WTC11 (cell line): ENCODE results near the gene DNAJC17. TPM values are rescaled to one million over a fixed set of nuclear protein-coding genes. Genes with fewer than 3 reads are reported as not detected.

Experiments
- ATAC-seq: fragments of 200-7000 bp; cut with Tn5 transposase; 2 replicates; pipeline ENCODE4 v1.10.0; 2021; ENCODE audit warnings: mild to moderate bottlenecking, moderate library complexity
- CTCF ChIA-PET: fragments of 300-600 bp; sonication (Branson Sonifier 250); formaldehyde crosslinking; loops from one replicate; lab custom pipeline; 2021; ENCODE audit warnings: antibody characterized with exemption; lab: Charles Lee
- POLR2A ChIA-PET: fragments of 350-600 bp; sonication (Branson Sonifier 250); formaldehyde crosslinking; loops from one replicate; lab custom pipeline; 2021; ENCODE audit warnings: antibody characterized with exemption; lab: Charles Lee
- DNase-seq: peaks from one replicate; pipeline ENCODE4 v3.0.0; 2021; ENCODE audit warnings: low spot score
- H3K27ac Mint-ChIP-seq: 2 replicates; pipeline ENCODE4 v1.8.0; 2021; ENCODE audit warnings: mixed read lengths
- H3K27me3 Mint-ChIP-seq: 2 replicates; pipeline ENCODE4 v1.8.0; 2021; ENCODE audit warnings: low read depth, mild to moderate bottlenecking, moderate library complexity, mixed read lengths
- H3K36me3 Mint-ChIP-seq: 2 replicates; pipeline ENCODE4 v1.8.0; 2021; ENCODE audit warnings: mixed read lengths
- H3K4me1 Mint-ChIP-seq: 2 replicates; pipeline ENCODE4 v1.8.0; 2022; ENCODE audit warnings: mixed read lengths
- H3K4me3 Mint-ChIP-seq: 2 replicates; pipeline ENCODE4 v1.8.0; 2021; ENCODE audit warnings: mild to moderate bottlenecking, moderate library complexity, mixed read lengths
- H3K9me3 Mint-ChIP-seq: 2 replicates; pipeline ENCODE4 v1.8.0; 2021; ENCODE audit warnings: mixed read lengths
- ATF1 ChIP-seq: sonication (generic); formaldehyde crosslinking; IDR thresholded peaks from 2 replicates; pipeline ENCODE4 v1.8.1; 2023; ENCODE audit warnings: mild to moderate bottlenecking, moderate library complexity, missing genetic modification reagents
- CREB1 ChIP-seq: sonication (generic); formaldehyde crosslinking; IDR thresholded peaks from 2 replicates; pipeline ENCODE4 v1.8.0; 2023; ENCODE audit warnings: mild to moderate bottlenecking, missing genetic modification reagents
- FOXJ3 ChIP-seq: sonication (generic); formaldehyde crosslinking; IDR thresholded peaks from 2 replicates; pipeline ENCODE4 v1.9.0; 2021; ENCODE audit warnings: missing genetic modification reagents, mild to moderate bottlenecking, borderline replicate concordance
- GABPB1 ChIP-seq: sonication (generic); formaldehyde crosslinking; IDR thresholded peaks from 2 replicates; pipeline ENCODE4 v1.8.1; 2023; ENCODE audit warnings: mild to moderate bottlenecking, missing genetic modification reagents
- GTF2I ChIP-seq: fragments of 250-450 bp; sonication (Bioruptor Pico); conservative IDR thresholded peaks from 2 replicates; pipeline ENCODE4 v1.4.0; 2021; ENCODE audit warnings: mild to moderate bottlenecking
- HMGA2 ChIP-seq: fragments of 250-450 bp; sonication (Bioruptor Pico); IDR thresholded peaks from 2 replicates; pipeline ENCODE4 v1.4.0; 2021; ENCODE audit warnings: mild to moderate bottlenecking, moderate library complexity
- NFATC4 ChIP-seq: fragments of 250-450 bp; sonication (Bioruptor Pico); IDR thresholded peaks from 2 replicates; pipeline ENCODE4 v1.9.0; 2021; ENCODE audit warnings: mild to moderate bottlenecking
- NFE2L1 ChIP-seq: sonication (generic); formaldehyde crosslinking; IDR thresholded peaks from 2 replicates; pipeline ENCODE4 v1.8.1; 2023; ENCODE audit warnings: missing genetic modification reagents
- NR1H2 ChIP-seq: sonication (generic); formaldehyde crosslinking; IDR thresholded peaks from 2 replicates; pipeline ENCODE4 v1.9.0; 2021; ENCODE audit warnings: mild to moderate bottlenecking, moderate library complexity, missing genetic modification reagents
- NR3C1 ChIP-seq: sonication (generic); formaldehyde crosslinking; conservative IDR thresholded peaks from 2 replicates; pipeline ENCODE4 v1.8.1; 2023; ENCODE audit warnings: low read depth, mild to moderate bottlenecking, missing genetic modification reagents
- TCF7 ChIP-seq: sonication (generic); formaldehyde crosslinking; IDR thresholded peaks from 2 replicates; pipeline ENCODE4 v1.8.0; 2022; ENCODE audit warnings: mild to moderate bottlenecking, low read depth, missing genetic modification reagents, moderate library complexity
- ZNF138 ChIP-seq: sonication (generic); formaldehyde crosslinking; conservative IDR thresholded peaks from 2 replicates; pipeline ENCODE4 v1.8.1; 2022; ENCODE audit warnings: mild to moderate bottlenecking, moderate library complexity, missing genetic modification reagents
- ZNF219 ChIP-seq: sonication (generic); formaldehyde crosslinking; IDR thresholded peaks from 2 replicates; pipeline ENCODE4 v1.8.0; 2023; ENCODE audit warnings: missing genetic modification reagents, mild to moderate bottlenecking, borderline replicate concordance
- ZNF317 ChIP-seq: sonication (generic); formaldehyde crosslinking; IDR thresholded peaks from 2 replicates; pipeline ENCODE4 v1.8.1; 2023; ENCODE audit warnings: low read depth, mild to moderate bottlenecking, moderate library complexity, missing genetic modification reagents, borderline replicate concordance
- ZNF671 ChIP-seq: fragments of 250-450 bp; sonication (Bioruptor Pico); IDR thresholded peaks from 2 replicates; pipeline ENCODE4 v1.8.0; 2021; ENCODE audit warnings: mild to moderate bottlenecking
- total RNA-seq: library from RNA; stranded (reverse); gene quantifications from 3 replicates; pipeline ENCODE4 v1.2.3, GENCODE V29; 2021
- TF ChIP-seq, protein P1 (sequence below): sonication (generic); formaldehyde crosslinking; IDR thresholded peaks from 2 replicates; pipeline ENCODE4 v1.8.0; 2022; ENCODE audit warnings: mild to moderate bottlenecking, missing genetic modification reagents
- TF ChIP-seq, protein P2 (sequence below): sonication (generic); formaldehyde crosslinking; conservative IDR thresholded peaks from 2 replicates; pipeline ENCODE4 v1.8.1; 2022; ENCODE audit warnings: mild to moderate bottlenecking, missing genetic modification reagents
- TF ChIP-seq, protein P3 (sequence below): sonication (generic); formaldehyde crosslinking; IDR thresholded peaks from 2 replicates; pipeline ENCODE4 v1.8.1; 2023; ENCODE audit warnings: mild to moderate bottlenecking, missing genetic modification reagents
- TF ChIP-seq, protein P4 (sequence below): fragments of 250-450 bp; sonication (Bioruptor Pico); IDR thresholded peaks from 2 replicates; pipeline ENCODE4 v1.9.0; 2021; ENCODE audit warnings: mild to moderate bottlenecking, borderline replicate concordance
- TF ChIP-seq, protein P5 (sequence below): sonication (generic); formaldehyde crosslinking; IDR thresholded peaks from 2 replicates; pipeline ENCODE4 v1.8.0; 2023; ENCODE audit warnings: mild to moderate bottlenecking, missing genetic modification reagents

Gene DNAJC17
- total RNA-seq, 1 experiment from 2014 or later, result 49.8 TPM

DNA sequence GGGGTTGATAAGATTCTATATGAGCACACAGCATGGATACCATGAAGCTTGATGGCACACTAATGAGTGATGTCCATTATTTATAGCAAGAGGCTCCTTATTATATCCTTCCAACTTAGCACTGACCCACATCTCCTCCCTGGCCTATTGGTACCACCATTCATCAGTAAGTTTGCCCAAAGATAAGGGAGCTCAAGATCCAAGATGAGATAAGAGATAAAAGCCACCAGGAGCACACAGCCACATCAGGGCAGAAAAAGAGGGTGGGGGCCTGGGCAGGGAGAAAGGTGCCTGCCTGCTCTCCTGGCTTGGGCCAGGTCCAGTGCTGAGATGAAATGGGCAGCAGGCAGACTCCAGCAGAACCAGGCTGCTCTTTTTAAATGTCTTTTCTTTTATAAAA lies 25.6 kb upstream of the DNAJC17 start:
- DNase-seq, result no peak
- H3K9me3 Mint-ChIP-seq, result no peaks in the 10 kb centered on the region
- no peak overlapping the region for H3K4me3 Mint-ChIP-seq
- peak; percentile 16; the same call in 1 of the 2 replicates for ATAC-seq
- POLR2A ChIA-PET, result interaction anchor here (1.6 kb wide), 1 partner anchor 25 kb away, joined by 4 read pairs; no protein-coding TSS in a partner anchor
- CTCF ChIA-PET, result interaction anchor here (1.0 to 2.6 kb wide), 6 partner anchors 11 to 61 kb away, joined by 3 to 19 read pairs (median 5); partner anchors contain the start of genes SPINT1 and VPS18
- no peak for TF ChIP-seq NFATC4 (CRISPR knock-in tag)
- TF ChIP-seq, protein P1, sequence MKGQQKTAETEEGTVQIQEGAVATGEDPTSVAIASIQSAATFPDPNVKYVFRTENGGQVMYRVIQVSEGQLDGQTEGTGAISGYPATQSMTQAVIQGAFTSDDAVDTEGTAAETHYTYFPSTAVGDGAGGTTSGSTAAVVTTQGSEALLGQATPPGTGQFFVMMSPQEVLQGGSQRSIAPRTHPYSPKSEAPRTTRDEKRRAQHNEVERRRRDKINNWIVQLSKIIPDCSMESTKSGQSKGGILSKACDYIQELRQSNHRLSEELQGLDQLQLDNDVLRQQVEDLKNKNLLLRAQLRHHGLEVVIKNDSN (CRISPR knock-in tag), result no peak
- no peak for TF ChIP-seq ZNF317 (CRISPR knock-in tag)
- no peak for TF ChIP-seq NR3C1 (CRISPR knock-in tag)
- no peak for TF ChIP-seq NFE2L1 (CRISPR knock-in tag)
- no peak for TF ChIP-seq GABPB1 (CRISPR knock-in tag)
- TF ChIP-seq, protein P2, sequence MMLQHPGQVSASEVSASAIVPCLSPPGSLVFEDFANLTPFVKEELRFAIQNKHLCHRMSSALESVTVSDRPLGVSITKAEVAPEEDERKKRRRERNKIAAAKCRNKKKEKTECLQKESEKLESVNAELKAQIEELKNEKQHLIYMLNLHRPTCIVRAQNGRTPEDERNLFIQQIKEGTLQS (CRISPR knock-in tag), result no peak
- TF ChIP-seq, protein P3, sequence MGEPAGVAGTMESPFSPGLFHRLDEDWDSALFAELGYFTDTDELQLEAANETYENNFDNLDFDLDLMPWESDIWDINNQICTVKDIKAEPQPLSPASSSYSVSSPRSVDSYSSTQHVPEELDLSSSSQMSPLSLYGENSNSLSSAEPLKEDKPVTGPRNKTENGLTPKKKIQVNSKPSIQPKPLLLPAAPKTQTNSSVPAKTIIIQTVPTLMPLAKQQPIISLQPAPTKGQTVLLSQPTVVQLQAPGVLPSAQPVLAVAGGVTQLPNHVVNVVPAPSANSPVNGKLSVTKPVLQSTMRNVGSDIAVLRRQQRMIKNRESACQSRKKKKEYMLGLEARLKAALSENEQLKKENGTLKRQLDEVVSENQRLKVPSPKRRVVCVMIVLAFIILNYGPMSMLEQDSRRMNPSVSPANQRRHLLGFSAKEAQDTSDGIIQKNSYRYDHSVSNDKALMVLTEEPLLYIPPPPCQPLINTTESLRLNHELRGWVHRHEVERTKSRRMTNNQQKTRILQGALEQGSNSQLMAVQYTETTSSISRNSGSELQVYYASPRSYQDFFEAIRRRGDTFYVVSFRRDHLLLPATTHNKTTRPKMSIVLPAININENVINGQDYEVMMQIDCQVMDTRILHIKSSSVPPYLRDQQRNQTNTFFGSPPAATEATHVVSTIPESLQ (CRISPR knock-in tag), result no peak
- TF ChIP-seq ZNF219, result no peak
- TF ChIP-seq TCF7 (CRISPR knock-in tag), result no peak
- no peak for TF ChIP-seq ZNF138 (CRISPR knock-in tag)
- no peak for TF ChIP-seq FOXJ3 (CRISPR knock-in tag)
- H3K27me3 Mint-ChIP-seq, result no peaks in the 10 kb centered on the region
- H3K4me1 Mint-ChIP-seq, result peaks cover 12% of the 10 kb centered on the region
- no peak overlapping the region; the same call in 1 of the 2 replicates for H3K27ac Mint-ChIP-seq
- no peaks in the 10 kb centered on the region for H3K36me3 Mint-ChIP-seq

DNA sequence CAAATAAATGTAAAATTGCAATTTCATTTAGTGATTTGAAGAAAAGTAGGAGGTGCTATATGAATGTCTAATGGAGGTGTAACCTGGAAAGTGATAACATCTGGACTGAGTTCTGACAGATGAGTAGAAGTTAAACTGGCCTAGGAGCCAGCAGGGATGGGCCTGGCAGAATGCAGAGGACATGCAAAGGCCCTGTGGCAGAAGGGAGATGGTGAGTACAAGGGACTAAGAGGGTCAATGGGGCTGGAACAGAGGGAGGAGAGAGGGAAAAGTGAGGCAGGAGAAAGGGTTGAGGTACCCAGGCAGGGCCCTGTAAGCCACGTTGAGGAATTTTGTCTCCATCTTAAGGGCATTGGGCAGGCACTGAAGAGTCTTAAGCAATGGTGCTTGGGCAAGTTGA lies 24.6 kb upstream of the DNAJC17 start:
- ATAC-seq (no peak), DNase-seq (no peak)
- Mint-ChIP-seq H3K27ac (peak overlapping the region; percentile 30; the same call in 1 of the 2 replicates), H3K36me3 (no peaks in the 10 kb centered on the region), H3K27me3 (no peaks in the 10 kb centered on the region), H3K4me3 (no peak overlapping the region), H3K9me3 (no peaks in the 10 kb centered on the region), H3K4me1 (peaks cover 12% of the 10 kb centered on the region)
- ChIA-PET CTCF (interaction anchor here (2.6 kb wide), 1 partner anchor 27 kb away, joined by 19 read pairs; no protein-coding TSS in a partner anchor), POLR2A (no interaction called here)
- TF ChIP-seq HMGA2 (CRISPR knock-in tag) (no peak), GABPB1 (CRISPR knock-in tag) (no peak), ATF1 (CRISPR knock-in tag) (no peak), GTF2I (peak; percentile 70; the same call in 1 of the 2 replicates)

DNA sequence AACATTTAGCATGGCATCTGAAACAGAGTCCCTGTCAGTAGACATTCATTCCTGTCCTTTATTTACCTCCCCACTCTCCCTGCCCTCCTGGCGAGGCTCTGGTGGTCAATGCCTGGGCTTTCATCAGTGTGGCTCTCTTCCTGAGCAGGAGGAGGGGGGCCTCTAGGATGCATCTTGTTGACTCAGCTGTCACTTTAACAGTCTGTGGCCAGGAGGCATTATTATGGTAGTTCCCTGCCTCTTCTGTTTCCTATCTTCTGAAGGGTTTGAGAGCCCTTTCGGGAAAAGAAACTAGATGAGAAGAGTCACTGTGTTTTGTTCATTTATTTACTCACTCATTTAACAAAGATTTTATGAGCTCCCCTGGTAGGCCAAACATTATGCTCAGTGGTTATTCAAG lies 23.6 kb upstream of the DNAJC17 start:
- peak overlapping the region; percentile 96 for H3K27ac Mint-ChIP-seq
- TF ChIP-seq GTF2I (no peak), NR1H2 (no peak), CREB1 (CRISPR knock-in tag) (no peak), NR3C1 (CRISPR knock-in tag) (no peak), ZNF671 (CRISPR knock-in tag) (no peak), NFATC4 (CRISPR knock-in tag) (no peak)
- TF ChIP-seq, protein P4, sequence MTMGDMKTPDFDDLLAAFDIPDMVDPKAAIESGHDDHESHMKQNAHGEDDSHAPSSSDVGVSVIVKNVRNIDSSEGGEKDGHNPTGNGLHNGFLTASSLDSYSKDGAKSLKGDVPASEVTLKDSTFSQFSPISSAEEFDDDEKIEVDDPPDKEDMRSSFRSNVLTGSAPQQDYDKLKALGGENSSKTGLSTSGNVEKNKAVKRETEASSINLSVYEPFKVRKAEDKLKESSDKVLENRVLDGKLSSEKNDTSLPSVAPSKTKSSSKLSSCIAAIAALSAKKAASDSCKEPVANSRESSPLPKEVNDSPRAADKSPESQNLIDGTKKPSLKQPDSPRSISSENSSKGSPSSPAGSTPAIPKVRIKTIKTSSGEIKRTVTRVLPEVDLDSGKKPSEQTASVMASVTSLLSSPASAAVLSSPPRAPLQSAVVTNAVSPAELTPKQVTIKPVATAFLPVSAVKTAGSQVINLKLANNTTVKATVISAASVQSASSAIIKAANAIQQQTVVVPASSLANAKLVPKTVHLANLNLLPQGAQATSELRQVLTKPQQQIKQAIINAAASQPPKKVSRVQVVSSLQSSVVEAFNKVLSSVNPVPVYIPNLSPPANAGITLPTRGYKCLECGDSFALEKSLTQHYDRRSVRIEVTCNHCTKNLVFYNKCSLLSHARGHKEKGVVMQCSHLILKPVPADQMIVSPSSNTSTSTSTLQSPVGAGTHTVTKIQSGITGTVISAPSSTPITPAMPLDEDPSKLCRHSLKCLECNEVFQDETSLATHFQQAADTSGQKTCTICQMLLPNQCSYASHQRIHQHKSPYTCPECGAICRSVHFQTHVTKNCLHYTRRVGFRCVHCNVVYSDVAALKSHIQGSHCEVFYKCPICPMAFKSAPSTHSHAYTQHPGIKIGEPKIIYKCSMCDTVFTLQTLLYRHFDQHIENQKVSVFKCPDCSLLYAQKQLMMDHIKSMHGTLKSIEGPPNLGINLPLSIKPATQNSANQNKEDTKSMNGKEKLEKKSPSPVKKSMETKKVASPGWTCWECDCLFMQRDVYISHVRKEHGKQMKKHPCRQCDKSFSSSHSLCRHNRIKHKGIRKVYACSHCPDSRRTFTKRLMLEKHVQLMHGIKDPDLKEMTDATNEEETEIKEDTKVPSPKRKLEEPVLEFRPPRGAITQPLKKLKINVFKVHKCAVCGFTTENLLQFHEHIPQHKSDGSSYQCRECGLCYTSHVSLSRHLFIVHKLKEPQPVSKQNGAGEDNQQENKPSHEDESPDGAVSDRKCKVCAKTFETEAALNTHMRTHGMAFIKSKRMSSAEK (CRISPR knock-in tag), result no peak
- TF ChIP-seq, protein P5, sequence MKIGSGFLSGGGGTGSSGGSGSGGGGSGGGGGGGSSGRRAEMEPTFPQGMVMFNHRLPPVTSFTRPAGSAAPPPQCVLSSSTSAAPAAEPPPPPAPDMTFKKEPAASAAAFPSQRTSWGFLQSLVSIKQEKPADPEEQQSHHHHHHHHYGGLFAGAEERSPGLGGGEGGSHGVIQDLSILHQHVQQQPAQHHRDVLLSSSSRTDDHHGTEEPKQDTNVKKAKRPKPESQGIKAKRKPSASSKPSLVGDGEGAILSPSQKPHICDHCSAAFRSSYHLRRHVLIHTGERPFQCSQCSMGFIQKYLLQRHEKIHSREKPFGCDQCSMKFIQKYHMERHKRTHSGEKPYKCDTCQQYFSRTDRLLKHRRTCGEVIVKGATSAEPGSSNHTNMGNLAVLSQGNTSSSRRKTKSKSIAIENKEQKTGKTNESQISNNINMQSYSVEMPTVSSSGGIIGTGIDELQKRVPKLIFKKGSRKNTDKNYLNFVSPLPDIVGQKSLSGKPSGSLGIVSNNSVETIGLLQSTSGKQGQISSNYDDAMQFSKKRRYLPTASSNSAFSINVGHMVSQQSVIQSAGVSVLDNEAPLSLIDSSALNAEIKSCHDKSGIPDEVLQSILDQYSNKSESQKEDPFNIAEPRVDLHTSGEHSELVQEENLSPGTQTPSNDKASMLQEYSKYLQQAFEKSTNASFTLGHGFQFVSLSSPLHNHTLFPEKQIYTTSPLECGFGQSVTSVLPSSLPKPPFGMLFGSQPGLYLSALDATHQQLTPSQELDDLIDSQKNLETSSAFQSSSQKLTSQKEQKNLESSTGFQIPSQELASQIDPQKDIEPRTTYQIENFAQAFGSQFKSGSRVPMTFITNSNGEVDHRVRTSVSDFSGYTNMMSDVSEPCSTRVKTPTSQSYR (CRISPR knock-in tag), result no peak
- no peaks in the 10 kb centered on the region for H3K27me3 Mint-ChIP-seq
- H3K9me3 Mint-ChIP-seq, result no peaks in the 10 kb centered on the region
- H3K36me3 Mint-ChIP-seq, result no peaks in the 10 kb centered on the region
- ATAC-seq (peak; percentile 56), DNase-seq (no peak)
- no peak overlapping the region for H3K4me3 Mint-ChIP-seq
- ChIA-PET POLR2A (no interaction called here), CTCF (interaction anchor here (0.8 to 1.5 kb wide), 3 partner anchors 61 to 241 kb away, joined by 3 to 4 read pairs (median 3); no protein-coding TSS in a partner anchor)
- peaks cover 12% of the 10 kb centered on the region for H3K4me1 Mint-ChIP-seq
